ENCODE data around the gene HSPG2.
A peak's percentile ranks its signal among the peaks of the same experiment; 100 is the strongest.
"Not testable (repeated sequence)": the region's sequence is repeated elsewhere in the genome, so short reads cannot be mapped to it uniquely, and the experiment has no call there.

HSPG2 gene

DNA sequence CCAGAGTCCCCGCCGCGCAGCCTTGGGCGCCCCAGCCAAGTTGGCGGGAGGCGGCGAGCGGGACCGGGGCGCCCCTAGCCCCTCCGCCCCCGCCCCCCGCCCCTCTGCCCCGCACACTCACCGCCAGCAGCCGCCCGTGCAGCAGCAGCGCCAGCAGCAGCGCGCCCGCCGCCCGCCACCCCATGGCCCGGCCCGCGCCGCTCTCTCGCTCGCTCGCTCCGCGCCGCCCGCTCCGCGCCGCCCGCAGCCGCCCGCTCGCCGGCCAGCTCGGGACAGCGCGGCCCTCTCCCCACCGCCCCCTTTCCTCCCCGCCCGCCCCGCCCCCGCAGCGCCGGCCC lies at the start of gene HSPG2:
Gene HSPG2 (minus strand): TSS at position 277 of the 338 bp plus-strand sequence. CDS start 93 bp downstream, at position 184.
- DNase-seq = no peak

DNA sequence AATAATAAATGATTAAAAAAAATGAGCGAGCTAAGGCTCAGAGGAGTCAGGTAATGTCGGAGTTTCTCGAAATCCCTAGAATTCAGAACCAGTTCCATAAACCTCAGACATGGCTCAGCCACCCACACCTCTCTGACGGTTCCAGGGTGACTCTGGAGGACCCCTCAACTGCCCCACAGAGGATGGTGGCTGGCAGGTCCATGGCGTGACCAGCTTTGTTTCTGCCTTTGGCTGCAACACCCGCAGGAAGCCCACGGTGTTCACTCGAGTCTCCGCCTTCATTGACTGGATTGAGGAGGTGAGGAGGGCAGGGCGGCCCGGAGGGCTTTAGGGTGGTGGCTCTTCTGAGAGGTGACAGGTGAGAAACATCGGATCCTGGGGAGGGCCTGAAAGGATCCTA lies 49.3 kb upstream of the HSPG2 start:
- DNase-seq = not testable (repeated sequence)

DNA sequence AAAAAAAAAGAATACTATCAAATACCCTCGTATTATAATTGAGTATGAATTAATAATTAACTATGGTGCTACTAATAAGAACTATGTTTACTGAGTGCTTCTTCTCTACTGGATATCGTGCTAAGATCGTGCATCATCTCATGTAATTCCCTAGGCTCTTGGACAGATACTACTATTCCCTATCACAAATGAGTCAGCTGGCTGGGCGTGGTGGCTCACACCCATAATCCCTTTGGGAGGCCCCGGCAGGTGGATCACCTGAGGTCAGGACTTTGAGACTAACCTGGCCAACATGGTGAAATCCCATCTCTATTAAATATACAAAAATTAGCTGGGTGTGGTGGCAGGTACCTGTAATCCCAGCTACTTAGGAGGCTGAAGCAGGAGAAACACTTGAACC lies 48.8 kb upstream of the HSPG2 start:
- DNase-seq = not testable (repeated sequence)

DNA sequence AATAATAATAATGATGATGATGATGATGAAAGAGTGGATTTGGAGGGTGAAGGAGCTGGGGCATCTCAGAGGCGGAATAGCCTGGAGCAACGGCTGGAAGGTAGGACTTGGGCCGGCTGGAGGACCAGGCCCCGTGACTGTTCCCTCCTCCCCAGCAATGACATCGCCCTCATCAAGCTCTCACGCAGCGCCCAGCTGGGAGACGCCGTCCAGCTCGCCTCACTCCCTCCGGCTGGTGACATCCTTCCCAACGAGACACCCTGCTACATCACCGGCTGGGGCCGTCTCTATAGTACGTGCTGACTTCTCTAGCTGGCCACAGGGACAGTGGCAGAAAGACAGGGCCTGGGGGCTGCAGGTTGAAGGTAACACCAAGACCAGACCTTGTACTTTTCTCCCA lies 46.4 kb upstream of the HSPG2 start:
- DNase-seq = not testable (repeated sequence)

DNA sequence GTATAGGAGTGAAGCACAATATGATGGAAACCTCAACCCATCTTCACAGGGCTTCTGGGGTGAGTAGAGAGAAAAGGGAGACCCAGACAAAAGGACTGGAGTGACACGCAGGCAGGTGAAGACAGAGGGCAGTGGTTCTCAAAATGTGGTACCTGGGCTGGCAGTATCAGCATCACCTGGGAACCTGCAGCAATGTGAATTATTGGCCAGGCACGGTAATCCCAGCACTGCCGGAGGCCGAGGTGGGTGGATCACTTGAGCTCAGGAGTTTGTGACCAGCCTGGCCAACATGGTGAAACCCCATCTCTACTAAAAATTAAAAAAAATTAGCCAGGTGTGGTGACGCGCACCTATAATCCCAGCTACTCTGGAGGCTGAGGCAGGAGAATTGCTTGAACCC lies 45.0 kb upstream of the HSPG2 start:
- not testable (repeated sequence) for DNase-seq

DNA sequence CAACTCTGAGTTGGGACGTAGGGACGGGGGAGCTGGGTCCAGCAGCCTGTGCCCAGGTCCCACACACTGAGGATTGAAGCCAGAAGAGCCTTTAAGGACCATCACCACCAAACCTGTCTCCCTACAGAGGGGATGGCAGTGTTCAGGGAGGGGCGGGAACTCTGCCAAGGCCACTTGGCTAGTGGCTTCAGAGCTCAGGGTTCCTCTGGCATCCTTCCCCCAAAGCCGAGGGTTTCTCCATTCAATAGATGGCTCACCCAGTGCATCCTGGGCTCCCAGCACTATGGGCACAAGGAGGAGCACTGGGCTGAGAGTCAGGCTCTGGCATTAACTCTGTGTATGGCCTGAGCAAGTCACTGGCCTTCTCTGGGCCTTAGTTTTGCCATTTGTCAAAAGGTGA lies 44.1 kb upstream of the HSPG2 start:
- not testable (repeated sequence) for DNase-seq

DNA sequence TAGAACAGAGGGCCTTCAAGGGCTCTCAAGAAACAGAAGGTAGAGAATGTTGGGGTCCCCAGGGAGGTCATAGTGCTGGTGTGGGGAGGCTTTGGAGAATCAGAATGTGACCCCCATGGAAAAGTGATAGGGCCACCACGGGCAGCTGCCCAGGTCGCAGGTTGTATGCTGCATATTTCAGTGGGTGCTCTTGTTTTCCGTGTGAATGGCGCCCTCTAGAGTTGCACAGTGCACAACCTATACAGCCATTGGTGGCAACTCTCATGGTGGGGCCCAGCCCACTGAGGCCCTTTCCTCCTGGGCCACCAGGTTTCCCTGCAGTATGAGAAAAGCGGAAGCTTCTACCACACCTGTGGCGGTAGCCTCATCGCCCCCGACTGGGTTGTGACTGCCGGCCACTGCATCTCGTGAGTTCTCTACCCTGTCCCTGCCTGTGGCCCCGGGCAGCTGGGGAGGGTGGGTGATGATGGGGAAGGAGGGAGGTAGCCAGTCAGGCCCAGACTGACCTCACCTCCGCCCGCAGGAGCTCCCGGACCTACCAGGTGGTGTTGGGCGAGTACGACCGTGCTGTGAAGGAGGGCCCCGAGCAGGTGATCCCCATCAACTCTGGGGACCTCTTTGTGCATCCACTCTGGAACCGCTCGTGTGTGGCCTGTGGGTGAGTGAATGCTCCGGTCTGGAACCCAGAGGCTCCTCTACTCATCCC lies 43.6 kb upstream of the HSPG2 start:
- DNase-seq = not testable (repeated sequence)

DNA sequence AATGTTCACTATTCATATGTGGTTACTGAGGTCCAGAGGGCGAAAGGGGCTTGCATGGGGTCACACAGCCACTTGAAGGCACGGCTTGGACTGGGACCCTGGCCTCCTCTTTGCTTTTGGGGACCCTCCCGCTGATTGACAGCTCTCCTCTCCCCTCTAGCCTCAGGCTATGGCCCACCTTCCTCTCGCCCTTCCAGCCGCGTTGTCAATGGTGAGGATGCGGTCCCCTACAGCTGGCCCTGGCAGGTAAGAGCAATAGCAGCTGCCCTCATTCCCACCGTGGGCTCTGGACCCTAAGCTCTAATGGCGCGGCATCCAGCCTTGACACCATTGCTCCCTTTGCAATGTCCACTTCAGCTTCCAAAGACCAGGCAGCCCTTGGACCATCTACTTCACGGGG lies 41.1 kb upstream of the HSPG2 start:
- not testable (repeated sequence) for DNase-seq

DNA sequence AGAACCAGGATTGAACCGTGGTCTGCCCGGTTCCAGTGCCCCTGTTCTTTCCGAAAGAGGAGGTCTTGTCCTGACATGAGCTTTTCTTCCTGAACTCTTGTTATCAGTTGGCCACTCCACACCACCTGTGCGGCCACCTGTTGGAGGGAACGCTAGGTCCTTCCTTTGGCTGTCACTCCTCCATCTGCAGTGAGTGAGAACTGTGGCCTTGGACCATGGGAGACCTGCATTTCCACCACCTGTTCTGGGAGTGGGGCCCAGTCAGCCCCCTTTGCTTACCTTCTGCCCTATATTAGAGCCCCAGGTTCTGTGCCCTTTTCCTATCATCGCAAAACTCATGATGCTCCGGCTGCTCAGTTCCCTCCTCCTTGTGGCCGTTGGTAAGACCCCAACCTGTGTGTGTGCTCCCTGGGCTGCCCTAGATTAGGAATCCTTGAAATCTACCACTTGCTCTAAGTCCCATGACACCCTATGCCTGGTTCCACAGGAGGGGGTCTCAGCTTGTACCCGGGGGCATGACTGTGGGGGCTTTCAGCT lies 39.7 kb upstream of the HSPG2 start, which contains the start of gene CELA3B:
Gene CELA3B (plus strand): TSS at position 320 of the 537 bp plus-strand sequence. CDS start 18 bp downstream, at position 338.
- not testable (repeated sequence) for DNase-seq

DNA sequence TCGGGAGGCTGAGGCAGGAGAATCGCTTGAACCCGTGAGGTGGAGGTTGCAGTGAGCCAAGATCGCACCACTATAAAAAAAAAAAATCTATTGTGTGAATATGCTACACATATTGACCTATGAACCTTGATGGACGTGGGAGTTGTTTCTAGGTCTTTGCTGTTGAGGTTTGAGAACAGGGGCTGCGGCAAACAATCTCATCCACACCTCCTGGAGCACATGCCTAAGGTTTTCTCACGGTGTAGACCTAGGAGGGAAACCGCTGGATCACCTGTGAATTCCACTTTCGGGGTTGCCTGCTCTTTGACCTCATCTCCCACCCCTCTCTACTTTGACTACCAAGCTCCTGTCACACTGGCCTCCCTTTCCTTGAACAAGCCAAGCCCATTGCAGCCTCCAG lies 38.2 kb upstream of the HSPG2 start:
- not testable (repeated sequence) for DNase-seq

DNA sequence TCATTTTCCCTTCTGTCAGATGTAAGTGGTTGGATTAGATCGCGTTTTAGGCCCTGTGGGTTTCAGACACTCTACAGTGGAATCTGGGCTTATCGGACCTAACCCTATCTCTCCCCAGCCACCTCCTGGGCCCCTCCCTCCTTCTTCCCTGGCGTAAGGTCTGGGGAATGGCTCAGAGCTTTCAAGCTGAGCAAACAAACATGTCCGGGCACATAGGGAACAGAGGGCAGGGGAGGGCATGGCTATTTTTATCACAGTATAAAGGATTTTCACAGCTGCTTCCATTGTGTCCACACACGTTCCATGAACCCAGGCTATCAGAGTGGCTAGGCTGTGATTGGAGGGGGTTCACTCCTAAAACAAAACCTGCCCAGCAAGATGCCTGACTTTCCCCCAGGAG lies 37.6 kb upstream of the HSPG2 start:
- DNase-seq = not testable (repeated sequence)

DNA sequence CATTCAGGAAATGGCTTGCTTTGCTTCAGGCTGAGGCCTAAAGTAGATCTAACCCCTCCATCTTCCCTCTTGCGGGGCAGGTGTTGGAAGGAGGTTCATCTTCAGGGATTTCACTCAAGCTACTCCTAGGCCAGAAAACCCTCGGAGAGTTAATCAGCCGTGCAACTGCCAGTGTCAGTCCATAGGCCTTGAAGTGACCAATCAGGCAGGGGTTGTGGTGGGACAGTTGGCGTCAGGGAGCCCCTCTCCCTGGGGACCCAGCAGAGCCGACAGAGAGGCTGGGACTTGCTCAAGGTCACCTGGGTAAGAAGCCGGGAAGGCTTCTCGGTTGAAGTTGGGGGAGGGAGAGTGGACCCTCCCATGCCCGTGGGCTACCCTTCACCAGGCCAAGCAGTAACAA lies 36.8 kb upstream of the HSPG2 start:
- DNase-seq = not testable (repeated sequence)

DNA sequence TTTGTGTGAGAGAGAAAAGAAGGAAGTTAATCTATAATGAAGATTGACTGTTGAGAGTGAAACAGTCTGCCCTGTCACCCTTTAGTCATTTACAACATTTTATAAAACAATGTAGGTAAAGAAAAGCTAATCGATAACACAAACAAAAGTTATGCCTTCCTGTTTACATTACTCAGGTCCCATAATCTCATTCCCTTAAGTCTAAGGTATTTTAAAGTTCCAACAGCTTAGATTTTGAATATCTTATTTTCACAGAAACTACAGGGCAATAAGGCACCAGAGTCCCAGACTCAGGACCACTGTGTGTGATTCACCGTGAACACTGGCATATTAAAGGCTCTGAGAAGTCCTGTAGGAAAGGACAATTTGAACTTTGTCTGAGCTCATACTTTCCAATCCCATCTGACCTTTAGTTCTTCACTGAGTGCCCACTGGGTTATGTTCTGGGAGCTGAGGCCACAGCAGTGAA lies 35.9 kb upstream of the HSPG2 start:
- DNase-seq = not testable (repeated sequence)

DNA sequence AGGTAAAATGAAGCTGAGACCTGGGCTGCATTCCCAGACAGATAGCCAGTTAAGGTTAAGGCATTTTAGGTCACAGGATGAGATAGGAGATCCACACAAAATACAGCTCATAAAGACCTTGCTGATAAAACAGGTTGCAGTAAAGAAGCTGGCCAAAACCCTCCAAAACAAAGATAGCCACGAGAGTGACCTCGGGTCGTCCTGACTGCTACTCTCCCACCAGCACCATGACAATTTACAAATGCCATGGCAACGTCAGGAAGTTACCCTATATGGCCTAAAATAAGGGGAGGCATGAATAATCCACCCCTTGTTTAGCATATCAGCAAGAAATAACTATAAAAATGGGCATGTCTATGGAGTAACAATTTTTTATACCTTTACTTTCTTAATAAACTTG lies 33.4 kb upstream of the HSPG2 start:
- not testable (repeated sequence) for DNase-seq

DNA sequence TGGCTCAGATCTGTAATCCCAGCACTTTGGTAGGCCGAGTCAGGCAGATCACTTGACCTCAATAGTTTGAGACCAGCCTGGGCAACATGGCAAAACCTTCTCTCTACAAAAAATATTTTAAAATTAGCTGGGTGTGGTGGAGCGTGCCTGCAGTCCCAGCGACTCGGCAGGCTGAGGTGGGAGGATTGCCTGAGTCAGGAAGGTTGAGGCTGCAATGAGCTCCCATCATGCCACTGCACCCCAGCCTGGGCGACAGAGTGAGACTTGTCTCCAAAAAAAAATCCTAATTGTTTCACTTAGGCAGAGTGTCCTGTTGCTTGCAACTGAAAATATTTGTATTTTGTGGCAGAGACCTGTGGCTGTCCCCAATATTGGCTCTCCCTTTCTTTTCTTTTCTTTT lies 32.0 kb upstream of the HSPG2 start:
- not testable (repeated sequence) for DNase-seq

DNA sequence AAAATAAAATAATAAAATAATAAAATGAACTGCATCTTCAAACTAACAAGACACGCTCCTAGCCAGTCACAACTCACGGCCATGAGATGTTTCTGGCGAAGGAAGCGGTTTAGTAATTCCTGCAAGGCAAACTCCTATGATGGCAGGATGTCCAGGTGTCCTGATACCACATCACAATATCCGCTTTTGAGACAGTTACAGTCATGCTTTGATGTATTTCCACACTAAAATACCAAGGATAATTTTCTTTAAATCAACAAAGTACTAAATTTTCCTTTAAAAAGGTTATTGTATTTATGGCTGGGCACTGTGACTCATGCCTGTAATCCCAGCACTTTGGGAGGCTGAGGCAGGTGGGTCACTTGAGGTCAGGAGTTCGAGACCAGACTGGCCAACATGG lies 30.1 kb upstream of the HSPG2 start:
- not testable (repeated sequence) for DNase-seq

DNA sequence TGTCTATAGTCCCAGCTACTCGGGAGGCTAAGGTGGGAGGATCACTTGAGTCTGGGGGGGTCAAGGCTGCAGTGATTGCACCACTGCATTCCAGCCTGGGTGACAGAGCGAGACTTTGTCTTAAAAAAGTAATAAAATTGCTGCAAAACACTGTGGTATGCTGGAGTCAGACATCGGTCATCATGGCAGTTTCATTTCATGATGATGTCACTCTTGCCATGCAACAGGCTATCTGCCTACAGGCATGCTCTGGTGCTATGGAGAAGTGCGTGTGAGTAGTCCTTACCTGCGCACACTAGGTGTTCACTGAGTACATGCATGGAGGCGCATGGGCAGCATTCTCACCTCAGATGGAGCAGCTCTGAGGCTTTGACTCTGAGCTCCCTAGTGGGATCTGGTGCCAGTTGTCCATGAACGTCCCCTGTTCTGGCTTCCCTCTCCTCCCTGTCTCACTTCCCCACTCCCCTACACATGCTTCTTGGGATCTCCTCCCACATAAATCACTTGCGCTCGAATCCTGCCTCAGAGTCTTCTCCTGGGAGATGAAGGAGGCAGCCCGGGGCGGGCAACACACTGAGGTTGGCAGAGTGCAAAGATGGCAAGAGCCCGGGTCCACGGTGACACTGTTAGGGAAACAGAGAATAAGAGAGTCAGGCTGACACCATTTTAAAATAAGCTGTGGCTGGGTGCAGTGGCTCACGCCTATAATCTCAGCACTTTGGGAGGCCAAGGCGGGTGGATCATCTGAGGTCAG lies 29.3 kb upstream of the HSPG2 start:
- no peak for DNase-seq

DNA sequence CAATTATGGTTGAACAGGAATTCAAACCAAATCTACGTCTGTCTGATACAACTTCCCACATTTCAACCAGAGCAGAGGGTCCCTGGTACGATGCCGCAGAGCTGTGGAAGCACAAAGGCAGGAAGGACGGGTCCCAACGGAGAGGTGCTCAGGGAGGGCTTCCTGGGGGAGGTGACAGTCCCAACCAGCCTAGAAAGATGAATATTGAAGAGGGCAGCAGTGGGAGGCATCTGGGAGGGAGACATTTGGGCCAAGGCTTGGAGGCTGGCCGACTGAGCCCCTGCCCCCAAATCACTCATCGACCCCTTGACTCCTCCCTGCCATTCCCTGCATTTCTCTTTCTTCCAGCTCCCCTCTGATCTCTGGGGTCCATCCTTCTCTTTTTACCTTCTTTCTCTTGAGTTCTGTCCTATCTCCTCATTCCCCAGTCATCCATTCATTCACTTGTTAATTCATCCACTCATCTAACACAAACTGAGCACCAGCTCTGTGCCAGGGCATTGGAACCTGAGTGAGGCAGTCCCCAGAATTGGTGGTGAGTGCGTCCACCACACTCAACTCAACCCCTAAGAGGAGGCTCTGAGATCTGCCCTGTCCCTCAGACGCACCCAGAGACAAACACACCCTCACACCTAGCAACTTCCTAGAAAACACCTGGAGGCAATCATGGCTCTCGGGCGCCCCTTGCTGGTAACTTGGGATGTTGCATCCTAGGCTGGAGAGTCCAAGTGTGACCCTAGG lies 26.5 kb upstream of the HSPG2 start:
- DNase-seq = peak; percentile 85

DNA sequence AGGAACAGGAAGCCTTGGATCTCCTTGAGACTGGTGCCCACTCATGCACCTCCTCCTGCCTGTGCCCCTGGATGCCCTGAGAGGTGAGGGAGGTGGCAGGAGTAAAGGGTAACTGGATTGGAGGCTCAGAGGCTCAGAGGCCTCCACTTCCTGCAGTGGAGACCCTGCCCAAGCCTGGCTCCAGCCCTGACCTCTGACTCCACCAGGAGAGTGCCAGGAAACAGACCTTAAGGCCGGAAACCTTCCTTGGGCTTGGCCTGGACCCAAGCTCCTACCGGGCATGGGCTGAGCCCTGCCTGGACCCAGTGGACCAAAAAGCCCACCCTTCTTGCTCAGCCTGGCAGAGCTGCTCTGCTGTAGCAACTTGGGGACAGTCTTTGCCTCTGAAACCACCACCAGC lies 24.7 kb upstream of the HSPG2 start:
- no peak for DNase-seq

DNA sequence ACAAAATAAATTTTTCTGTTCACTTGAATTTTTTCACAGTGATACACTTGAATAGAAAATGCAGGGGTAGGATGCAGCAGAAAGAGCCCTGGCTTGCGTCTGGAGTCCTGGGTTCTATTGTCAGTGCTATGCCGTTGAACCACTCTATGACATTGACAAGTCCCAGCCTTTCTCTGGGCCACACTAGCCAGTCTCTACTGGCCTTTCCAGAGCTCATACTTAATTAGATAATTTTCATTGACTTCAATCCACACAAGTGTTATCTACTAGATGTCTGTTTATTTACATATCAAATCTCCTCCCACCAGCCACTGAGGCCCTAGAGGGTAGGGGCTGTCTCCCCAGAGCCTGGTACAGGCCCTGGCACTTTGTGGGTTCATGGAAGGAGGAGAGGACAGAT lies 24.2 kb upstream of the HSPG2 start:
- no peak for DNase-seq

DNA sequence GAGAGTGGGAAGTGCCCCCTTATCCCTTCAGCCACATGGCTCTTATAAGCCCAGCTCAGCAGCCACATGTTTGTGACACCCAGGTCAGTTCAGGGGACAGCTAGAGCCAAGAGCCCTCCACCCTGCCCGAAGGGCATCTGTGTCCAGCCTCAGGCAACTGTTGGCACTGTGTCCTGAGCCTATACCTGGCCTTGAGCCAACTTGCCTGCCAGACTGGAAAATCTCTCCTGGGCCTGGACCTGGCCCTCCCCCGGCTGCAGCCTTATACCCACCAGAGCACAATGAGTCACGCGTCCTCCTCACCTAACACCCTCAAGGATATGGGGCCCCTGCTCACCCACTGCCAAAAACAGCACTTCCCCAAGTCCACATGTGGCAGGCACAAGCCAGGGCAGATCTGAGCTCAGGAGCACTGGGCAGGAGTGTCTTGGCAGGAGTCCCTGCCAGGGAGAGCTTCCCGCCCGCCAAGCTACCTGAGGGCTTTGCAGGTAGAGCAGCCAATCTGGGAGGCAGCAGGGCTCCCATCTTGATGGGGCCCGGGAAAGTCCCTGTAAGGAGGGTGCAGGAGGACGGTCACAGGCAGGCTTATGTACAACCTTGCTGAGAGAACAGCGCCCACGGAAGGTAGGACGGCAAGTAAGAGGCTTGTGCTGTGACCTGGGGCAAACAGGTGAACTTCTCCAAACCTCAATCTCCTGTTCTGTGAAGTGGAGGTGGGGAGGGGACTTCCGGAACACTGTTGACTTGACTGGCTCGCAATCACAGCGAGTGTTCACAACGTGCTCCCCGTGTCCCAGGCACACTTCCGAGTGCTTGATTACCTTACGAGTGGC lies 19.8 kb upstream of the HSPG2 start:
- DNase-seq = peak; percentile 48
